ENCODE data around the gene WAC.
"Not testable (repeated sequence)": the region's sequence is repeated elsewhere in the genome, so short reads cannot be mapped to it uniquely, and the experiment has no call there.

Gene WAC

DNA sequence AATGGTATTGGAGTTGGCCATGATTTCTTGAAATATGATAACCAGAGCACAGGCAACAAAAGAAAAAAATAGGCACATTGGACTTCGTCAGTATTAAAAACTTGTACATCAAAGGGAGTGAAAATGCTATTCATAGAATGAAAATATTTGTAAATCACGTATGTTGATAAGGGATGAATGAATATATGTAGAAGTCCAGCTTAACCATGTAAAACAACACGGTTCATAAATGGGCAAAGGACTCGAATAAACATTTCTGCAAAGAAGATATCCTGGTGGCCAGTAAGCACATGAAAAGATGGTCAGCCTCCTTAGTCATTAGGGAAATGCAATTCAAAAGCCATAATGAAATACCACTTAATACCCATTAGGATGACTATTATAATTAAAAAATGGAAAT lies 68.1 kb downstream of the WAC start:
- no peak for FAIRE-seq

DNA sequence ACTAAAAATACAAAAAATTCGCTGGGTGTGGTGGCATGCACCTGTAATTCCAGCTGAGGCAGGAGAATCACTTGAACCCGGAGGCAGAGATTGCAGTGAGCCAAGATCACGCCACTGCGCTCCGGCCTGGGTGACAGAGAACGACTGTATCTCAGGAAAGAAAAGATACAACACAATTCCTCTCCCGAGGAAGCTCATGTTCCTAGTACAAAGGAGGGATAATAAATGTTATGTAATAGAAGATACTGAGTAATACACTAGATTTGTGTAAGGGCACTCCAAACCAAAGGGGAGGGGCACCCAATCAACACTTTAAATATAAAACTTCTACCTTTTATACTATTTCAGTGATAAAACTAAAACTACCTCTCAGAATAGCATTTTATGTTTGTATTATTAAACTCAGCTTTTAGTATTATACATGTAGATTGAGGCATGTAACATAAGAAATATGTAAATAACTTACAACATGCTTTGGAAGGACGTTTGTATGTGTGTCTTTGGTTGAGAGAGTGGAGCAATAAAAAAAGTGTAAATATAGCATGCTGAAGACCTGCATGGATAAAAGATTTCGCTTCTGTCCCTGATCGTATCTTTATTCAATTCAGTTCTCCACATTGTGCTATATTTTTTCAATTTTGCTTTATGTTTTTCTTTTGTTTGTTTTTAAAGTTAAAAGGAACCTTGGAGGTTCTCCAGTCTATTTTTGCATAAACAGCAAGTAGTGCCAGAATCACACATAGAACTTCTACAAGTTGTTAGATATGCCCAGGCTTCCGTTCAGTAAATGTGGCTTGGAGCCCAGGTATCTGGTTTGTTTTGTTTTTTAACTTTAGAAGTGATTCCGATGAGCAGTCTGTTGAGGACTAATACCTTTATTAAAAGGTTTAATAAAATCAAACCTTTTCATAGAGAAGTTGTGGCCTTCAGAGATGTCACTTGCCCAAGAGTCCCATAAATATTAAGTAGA lies 71.9 kb downstream of the WAC start:
- DNase-seq (ENCODE audit: insufficient read length, low spot score), result no peak
- no peak for FAIRE-seq

More for the DNA sequence above, 68.1 kb downstream of the WAC start:
- no peak for DNase-seq (ENCODE audit: insufficient read length, low spot score)

DNA sequence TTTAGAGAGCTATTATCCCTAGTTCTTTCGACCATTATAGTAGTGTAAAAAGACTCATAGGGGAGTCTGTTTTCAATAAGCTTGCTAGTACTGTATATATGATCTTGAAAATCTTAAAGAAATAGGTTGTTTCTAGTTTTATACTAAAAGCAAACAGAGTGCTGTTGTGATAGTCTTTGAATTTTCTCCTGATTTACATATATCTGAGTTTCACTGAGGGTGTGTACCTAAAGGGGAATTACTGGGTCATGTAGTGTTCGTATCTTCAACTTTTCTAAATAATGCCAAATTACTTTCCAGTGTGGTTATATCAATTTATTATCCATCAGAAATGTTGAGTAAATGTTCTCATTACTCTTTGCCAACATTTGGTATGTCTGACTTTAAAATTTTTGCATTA lies 73.7 kb downstream of the WAC start:
- DNase-seq (ENCODE audit: insufficient read length, low spot score), result no peak
- FAIRE-seq, result peak; percentile 86

DNA sequence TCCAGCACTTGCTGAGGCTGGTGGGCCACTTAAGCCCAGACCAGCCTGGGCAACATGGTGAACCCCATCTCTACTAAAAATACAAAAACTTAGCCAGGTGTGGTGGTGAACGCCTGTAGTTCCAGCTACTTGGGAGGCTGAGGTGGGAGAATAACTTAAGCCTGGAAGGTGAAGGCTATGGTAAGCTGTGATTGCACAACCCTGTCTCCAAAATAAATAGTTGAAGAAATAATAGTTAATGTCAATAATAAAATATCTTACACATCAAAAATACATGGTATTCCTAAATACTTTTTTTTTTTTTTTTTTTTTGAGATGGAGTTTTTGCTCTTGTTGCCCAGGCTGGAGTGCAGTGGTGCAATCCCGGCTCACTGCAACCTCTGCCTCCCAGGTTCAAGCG lies 76.7 kb downstream of the WAC start:
- DNase-seq (ENCODE audit: insufficient read length, low spot score); FAIRE-seq: not testable (repeated sequence)

DNA sequence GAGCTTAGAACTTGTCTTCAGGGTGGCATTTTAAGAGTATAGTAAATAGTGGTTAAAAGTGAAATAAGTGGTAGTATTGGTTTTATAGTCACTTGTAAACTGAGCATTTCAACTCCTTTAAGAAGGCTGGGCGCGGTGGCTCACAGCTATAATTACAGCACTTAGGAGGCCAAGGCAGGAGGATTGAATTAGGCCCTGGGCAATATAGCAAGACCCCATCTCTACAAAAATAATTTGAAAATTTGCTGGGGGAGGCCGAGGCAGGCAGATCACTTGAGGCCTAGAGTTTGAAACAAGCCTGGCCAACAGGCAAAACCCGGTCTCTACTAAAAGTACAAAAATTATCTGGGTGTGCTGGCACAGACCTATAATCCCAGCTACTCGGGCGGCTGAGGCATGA lies 80.0 kb downstream of the WAC start:
- DNase-seq (ENCODE audit: insufficient read length, low spot score) (no peak), FAIRE-seq (no peak)

DNA sequence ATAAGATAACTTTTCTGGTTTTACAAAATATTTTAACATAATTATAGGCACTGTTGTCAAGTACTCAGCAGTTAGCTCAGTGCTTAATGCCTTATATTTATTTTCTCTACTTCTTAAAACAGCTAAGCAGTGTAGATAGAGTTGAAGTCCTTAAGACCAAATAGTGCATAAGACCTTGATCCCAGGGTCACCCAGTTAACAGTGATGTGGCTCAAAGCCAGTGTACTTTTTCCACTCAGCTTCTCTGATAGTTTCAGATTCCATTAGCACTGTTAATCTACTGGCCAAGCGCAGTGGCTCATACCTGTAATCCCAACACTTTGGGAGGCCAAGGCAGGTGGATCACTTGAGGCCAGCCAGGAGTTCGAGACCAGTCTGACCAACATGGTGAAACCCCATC lies 83.6 kb downstream of the WAC start:
- DNase-seq (ENCODE audit: insufficient read length, low spot score) (no peak), FAIRE-seq (no peak)

DNA sequence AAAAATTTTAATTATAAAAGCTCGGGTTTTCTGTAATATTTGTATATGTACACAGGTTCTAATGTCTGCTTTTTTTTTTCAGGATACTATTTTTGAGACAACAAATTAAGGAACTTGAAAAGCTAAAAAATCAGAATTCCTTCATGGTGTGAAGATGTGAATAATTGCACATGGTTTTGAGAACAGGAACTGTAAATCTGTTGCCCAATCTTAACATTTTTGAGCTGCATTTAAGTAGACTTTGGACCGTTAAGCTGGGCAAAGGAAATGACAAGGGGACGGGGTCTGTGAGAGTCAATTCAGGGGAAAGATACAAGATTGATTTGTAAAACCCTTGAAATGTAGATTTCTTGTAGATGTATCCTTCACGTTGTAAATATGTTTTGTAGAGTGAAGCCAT lies 86.5 kb downstream of the WAC start:
- DNase-seq (ENCODE audit: insufficient read length, low spot score) (no peak), FAIRE-seq (no peak)

DNA sequence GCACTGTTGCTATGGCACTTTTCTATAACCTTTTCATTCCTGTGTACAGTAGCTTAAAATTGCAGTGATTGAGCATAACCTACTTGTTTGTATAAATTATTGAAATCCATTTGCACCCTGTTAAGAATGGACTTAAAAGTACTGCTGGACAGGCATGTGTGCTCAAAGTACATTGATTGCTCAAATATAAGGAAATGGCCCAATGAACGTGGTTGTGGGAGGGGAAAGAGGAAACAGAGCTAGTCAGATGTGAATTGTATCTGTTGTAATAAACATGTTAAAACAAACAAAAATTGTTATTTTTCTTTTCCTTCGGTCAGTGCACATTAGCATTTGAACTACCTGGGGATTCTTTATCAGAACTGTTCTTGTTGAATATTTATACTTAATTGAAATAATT lies 87.3 kb downstream of the WAC start:
- FAIRE-seq (no peak), DNase-seq (ENCODE audit: insufficient read length, low spot score) (no peak)

DNA sequence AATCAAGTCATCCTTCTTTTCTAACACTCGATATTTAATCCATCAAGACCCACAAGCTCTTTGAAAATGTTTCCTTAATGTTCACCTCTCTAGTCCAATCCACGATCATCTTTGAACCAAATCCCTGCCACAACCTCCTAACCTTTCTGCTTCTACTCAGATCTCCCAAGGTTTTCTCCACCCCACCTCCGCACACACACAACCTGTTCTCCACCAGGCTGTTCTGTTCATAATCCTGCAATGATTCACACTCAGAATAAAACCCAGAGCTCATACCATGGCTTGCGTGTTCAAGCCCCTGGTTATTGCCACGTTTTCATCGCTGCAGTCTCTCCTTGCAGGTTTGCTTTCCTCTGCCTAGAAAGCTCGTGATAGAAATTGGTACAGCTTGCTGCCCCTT lies 90.6 kb downstream of the WAC start:
- FAIRE-seq (no peak), DNase-seq (ENCODE audit: insufficient read length, low spot score) (no peak)

DNA sequence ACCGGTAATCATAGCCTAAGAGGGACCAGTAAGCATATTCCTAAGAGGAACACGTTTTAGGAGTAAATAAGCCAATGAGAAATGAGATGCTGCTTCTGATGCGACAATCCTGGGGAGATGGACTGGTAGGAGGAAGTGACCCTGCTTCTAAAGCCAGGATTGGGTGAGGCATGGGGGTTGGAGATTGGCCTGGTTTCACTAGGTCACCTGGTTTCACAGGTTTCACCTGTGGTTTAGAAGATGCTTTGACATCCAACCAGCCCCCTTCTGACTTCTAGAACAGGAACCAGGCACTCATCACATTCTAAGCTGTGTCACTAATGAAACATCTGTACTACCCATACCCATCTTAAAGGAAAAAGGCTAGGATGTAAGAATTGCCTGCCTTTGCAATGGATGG lies 91.4 kb downstream of the WAC start:
- FAIRE-seq, result peak; percentile 59
- DNase-seq (ENCODE audit: insufficient read length, low spot score), result no peak

DNA sequence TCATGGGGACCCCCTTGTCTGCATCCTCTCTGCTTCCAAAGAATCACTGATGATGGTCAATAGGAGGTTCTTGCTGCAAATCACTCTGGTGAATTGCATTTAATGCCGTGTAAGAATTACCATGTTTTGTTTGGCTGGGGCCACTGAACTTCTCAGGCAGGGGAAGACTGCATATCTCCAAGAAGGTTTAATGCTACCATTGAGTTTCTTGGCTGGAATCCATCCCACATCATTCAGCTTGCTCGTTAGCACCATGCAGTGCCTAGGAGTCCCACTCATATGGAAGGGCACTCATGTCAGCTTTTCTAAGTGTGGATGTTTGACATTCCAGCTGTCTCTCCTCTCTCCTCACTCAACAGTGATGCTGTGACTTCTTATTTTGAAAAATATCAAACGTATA lies 94.2 kb downstream of the WAC start:
- FAIRE-seq (no peak), DNase-seq (ENCODE audit: insufficient read length, low spot score) (no peak)

DNA sequence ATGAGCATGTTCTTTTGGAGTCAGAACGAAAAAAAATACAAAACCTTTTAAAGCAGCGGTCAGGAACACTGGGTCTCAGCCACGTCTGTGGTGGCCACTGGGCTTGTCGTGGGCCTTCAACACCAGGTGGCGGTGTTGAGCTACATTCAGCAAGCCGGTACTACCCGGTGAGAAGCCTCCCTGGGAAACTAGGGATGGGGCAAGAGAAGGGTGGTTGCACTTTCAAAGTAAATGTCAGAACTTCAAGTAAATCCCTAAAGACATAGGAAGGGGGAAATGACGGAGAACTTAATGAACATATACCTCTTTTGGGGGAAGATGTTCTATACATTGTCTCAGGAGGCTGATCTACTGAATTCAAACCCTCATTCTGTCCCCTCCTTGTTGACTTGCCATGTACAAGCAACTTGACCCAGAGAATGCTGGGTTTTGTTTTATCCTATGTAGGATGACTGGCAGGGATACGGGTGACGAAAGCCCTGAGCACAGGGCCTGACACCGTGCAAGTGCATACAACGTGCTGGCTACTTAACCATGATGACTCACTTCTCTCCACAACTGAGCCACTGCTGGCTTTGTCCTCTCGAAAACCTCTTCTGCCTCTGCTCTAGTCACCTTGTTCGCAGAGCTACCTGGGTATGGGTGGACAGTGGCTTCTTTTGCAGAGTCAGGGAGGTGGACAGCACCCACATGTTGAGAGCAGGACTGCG lies 95.4 kb downstream of the WAC start:
- FAIRE-seq (peak; percentile 71), DNase-seq (ENCODE audit: insufficient read length, low spot score) (peak; percentile 44)

DNA sequence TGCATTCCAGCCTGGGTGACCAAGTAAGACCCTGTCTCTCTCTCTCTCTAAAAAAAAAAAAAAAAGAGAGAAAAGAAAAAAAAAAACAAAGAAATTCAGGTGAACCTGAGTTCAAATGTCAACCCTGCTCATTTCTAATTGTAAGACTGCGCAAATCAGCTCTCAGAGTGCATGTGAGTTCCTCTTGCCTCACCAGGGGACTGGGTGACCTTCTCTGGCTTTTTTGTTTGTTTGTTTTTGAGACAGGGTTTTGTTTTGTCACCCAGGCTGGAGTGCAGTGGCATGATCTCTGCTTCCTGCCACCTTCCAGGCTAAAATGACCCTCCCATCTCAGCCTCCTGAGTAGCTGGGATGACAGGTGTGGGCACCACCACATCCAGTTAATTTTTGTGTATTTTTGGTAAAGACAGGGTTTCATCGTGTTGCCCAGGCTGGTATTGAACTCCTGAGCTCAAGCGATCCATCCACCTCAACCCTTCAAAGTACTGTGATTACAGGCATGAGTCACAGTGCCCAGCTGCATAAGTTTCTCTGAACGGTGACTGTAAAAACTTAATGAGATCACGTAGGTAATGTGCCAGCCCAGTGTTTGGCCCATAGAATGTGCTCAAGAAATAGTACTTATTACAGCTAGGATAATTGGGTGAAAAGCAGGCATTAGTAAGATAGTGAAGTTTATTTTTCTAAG lies 99.1 kb downstream of the WAC start:
- FAIRE-seq (no peak), DNase-seq (ENCODE audit: insufficient read length, low spot score) (no peak)

DNA sequence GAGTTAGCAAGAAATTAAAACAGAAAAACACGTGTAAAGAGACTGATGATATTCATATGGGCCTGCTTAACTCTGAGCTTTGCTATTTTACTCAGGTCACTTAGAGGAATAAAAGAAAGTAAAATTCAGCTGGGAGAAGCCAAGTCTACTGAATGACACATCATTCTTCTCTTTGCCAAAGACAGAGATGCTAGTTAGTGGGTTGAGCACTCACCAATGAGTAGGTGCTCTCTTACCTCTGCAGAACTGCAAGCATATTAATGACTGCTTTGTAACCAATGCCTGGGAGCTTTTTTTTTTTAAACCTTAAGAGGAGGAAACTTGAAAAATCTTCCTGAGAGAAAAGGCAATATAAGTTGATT lies 99.6 kb downstream of the WAC start:
- no peak for FAIRE-seq

DNA sequence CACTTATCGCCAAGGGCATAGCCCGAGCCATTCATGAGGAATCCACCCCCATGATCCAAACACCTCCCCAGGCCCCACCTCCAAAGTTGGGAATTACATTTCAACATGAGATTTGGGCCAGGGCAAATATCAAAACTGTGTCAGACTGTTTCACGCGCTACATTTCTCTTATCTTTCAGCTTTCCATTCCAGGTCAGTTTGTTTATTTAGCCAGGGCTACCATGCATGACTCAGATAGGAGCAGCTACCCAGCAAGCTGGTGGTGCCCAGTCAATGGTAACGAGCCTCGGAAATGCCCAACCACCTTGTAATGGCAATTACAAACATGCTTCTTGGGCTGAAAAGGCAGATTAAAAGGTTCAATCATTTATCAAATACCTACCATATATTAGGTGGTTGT lies 100.8 kb downstream of the WAC start:
- FAIRE-seq, result no peak
- no peak for DNase-seq (ENCODE audit: insufficient read length, low spot score)

More for the DNA sequence above, 99.6 kb downstream of the WAC start:
- DNase-seq (ENCODE audit: insufficient read length, low spot score), result no peak

DNA sequence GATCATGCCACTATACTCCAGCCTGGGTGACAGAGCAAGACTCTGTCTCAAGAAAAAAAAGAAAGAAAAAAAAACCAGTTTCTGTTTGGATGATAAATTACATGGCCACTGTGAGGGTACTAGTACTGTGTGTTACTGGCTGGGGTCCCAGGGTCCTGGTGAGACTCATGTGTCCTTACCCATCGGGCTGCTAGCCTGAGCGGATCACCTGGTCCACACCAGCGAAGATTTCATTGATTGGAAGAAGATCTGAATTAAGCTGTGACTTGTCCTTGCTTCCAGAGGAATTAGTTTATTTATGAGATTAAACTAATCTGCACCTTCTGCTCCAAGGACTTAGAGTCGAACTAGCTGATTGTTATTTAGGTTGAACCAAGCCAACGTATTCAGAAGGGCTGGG lies 104.4 kb downstream of the WAC start:
- FAIRE-seq (no peak), DNase-seq (ENCODE audit: insufficient read length, low spot score) (no peak)

DNA sequence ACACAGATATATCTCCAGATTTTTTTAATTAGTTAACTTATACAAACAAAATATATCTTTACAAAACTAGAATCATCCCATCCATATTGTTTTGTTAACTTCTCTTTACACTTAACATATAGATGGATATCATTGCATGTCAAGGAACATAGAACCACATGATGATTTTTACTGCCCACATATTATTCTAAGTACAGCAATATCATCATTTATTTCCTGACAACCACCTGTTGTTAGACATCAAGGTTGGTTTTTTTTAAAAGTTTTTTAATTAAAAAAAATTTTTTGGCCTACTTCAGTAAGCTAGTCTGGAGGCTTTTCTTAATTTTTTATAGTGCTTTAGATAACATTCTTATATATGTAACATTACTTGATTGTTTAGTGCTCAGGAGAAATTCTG lies 105.5 kb downstream of the WAC start:
- DNase-seq (ENCODE audit: insufficient read length, low spot score), result no peak
- FAIRE-seq, result no peak

DNA sequence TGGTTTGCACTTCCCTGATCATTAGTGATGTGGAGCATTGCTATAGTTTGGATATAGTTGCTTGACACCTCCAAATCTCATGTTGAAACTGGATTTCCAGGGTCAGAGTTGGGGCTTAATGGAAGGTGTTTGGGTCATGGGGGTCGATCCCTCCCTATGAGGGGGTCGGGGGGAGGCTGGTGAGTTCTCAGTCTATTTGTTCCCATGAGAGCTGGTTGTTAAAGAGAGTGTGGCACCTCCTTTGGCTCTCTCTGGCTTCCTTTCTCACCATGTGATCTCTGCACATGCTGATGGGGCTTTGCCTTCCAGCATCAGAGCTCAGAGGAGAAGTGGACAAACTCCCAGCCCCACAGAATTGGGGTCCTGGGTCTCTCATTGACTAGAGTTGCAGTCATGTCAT lies 107.6 kb downstream of the WAC start:
- no peak for DNase-seq (ENCODE audit: insufficient read length, low spot score)
- FAIRE-seq, result no peak

DNA sequence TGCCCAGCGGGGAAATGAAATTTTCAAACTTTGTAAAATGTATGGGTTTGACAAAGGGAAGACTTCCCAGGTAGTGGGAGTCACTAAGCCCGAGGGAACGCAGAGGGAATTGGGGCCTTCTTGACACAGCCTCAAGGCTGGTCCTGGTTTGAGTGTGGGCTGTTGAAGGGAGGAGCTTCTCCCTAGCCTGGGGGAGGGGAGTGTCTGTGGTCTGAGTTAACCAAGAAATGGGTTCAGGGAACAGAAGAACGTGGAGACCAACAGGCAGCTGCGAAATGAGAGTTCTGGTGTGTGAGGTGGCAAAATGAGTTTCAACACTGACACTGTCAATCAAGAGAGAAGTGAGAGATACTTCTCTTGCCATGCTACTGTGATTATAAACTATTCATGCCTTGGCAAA lies 111.7 kb downstream of the WAC start:
- FAIRE-seq, result no peak

DNA sequence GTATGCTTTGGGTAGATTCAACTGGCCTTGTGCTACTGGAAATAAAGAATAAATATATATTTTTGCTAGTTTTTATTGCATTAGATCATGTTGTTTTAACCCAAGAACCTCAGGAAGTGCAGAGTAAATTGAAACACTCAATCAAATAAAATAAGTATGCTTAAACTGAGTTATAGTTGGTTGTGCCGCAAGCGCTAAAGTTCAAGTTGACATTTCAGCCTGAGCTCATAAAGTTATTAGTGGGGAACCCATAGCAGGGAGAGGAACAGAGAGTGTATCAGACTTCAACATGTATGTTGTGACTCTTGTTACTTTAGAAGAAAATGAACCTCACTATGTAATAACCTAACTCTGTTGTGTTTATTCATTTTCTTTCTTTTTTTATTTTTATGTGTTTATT lies 119.2 kb downstream of the WAC start:
- FAIRE-seq (no peak), DNase-seq (ENCODE audit: insufficient read length, low spot score) (no peak)

More for the DNA sequence above, 111.7 kb downstream of the WAC start:
- no peak for DNase-seq (ENCODE audit: insufficient read length, low spot score)

DNA sequence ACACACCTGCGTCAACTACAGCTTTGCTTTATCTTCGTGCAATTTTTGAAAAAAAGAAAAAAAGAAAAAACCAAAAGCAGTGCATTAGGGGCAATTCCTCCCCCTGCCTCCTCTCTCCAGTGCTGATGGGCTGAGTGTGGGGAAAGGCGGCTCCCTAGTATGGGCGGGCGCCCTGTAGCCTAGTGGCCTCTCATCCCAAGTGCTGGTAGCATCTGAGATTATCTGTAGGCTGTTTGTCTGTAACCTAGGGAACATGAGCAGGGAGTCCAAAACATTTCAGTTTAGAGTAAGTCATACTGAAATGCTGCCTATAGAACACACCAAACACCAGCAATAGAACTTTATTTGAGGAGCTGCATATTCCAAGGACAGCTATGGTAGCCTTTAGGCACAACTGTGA lies 119.8 kb downstream of the WAC start:
- DNase-seq (ENCODE audit: insufficient read length, low spot score) (no peak), FAIRE-seq (no peak)
